Endothelial cell of umbilical vein (primary cell): ENCODE measurements around the gene CLSTN2. TPM values are rescaled to one million over a fixed set of nuclear protein-coding genes. Genes with fewer than 3 reads are reported as not detected.

Experiments
- BruUV-seq: library from RNA; stranded (reverse); fragments of 400-500 nt; replicated peaks from 2 replicates; lab custom pipeline; 2021; lab: Mats Ljungman, UMichigan
- CTCF ChIA-PET: fragments of 300-600, 350-600 bp; sonication (Branson Sonifier 250); formaldehyde crosslinking; loops from one replicate; lab custom pipeline; 2021; ENCODE audit warnings: antibody characterized with exemption, inconsistent platforms; lab: Charles Lee
- POLR2A ChIA-PET: fragments of 300-600, 350-600 bp; sonication (Branson Sonifier 250); formaldehyde crosslinking; loops from one replicate; lab custom pipeline; 2021; ENCODE audit warnings: antibody characterized with exemption, inconsistent platforms; lab: Charles Lee
- DNase-seq: peaks from one replicate; pipeline ENCODE4 v3.0.0-alpha.2; 2011; ENCODE audit warnings: low read depth, low spot score
- FAIRE-seq: peaks from 2 replicates; lab custom pipeline; 2011; peaks lifted over from hg19 to GRCh38; lab: Jason Lieb, UNC
- H2AFZ ChIP-seq: 2 replicates; pipeline ENCODE4 v1.6.0; 2012; ENCODE audit warnings: low read depth, low read length, control low read depth, inconsistent platforms
- H3K27ac ChIP-seq: 2 replicates; pipeline ENCODE4 v1.5.1; 2011; ENCODE audit warnings: low read depth, mild to moderate bottlenecking, control low read depth, low read length, moderate library complexity; ENCODE audit not compliant: insufficient read depth
- H3K27me3 ChIP-seq, 2 experiments: 2 replicates each; pipeline versions ENCODE4 v1.6.0 to v1.6.1; 2011; ENCODE audit warnings: low read length in 2 of 2, mixed read lengths in 1 of 2; ENCODE audit not compliant: control insufficient read depth in 2 of 2, insufficient read depth in 2 of 2
- H3K36me3 ChIP-seq, 2 experiments: 2 replicates in 1 of 2; 3 replicates in 1 of 2; pipeline ENCODE4 v1.5.1; 2011; ENCODE audit warnings: low read length in 2 of 2, mild to moderate bottlenecking in 1 of 2, moderate library complexity in 1 of 2; ENCODE audit not compliant: control insufficient read depth in 2 of 2, insufficient read depth in 2 of 2; ENCODE audit errors: extremely low read depth in 1 of 2
- H3K4me1 ChIP-seq: 3 replicates; pipeline ENCODE4 v1.5.1; 2011; ENCODE audit warnings: mild to moderate bottlenecking, low read length; ENCODE audit not compliant: control insufficient read depth, insufficient read depth; ENCODE audit errors: extremely low read depth
- H3K4me2 ChIP-seq: 2 replicates; pipeline ENCODE4 v1.6.1; 2011; ENCODE audit warnings: low read length, control low read depth, mixed read lengths; ENCODE audit not compliant: insufficient read depth
- H3K4me3 ChIP-seq, 3 experiments: fragments of 200-600 bp in 1 of 3; sonication (generic), shearing (Covaris generic) in 1 of 3; replicated peaks in 1 of 3; 2 replicates each; pipeline ENCODE4 v1.5.1; 2011 to 2016; ENCODE audit warnings: control low read depth in 3 of 3, low read length in 3 of 3, mild to moderate bottlenecking in 2 of 3, inconsistent platforms in 1 of 3, low read depth in 1 of 3, moderate library complexity in 1 of 3; ENCODE audit not compliant: insufficient read depth in 1 of 3
- H3K79me2 ChIP-seq: 2 replicates; pipeline ENCODE4 v1.6.0; 2012; ENCODE audit warnings: low read length, inconsistent platforms; ENCODE audit not compliant: control insufficient read depth, insufficient read depth
- H3K9ac ChIP-seq: replicated peaks from 2 replicates; pipeline ENCODE3; 2011; ENCODE audit warnings: low read length, control low read depth; ENCODE audit not compliant: insufficient read depth; ENCODE audit errors: extremely low read depth
- H3K9me1 ChIP-seq: replicated peaks from 3 replicates; pipeline ENCODE4 v1.6.0; 2011; ENCODE audit warnings: mild to moderate bottlenecking, low read length; ENCODE audit not compliant: control insufficient read depth, insufficient read depth; ENCODE audit errors: extremely low read depth
- H3K9me3 ChIP-seq: replicated peaks from 2 replicates; pipeline ENCODE4 v1.5.1; 2012; ENCODE audit warnings: low read length, inconsistent platforms; ENCODE audit not compliant: control insufficient read depth, insufficient read depth
- H4K20me1 ChIP-seq: replicated peaks from 2 replicates; pipeline ENCODE3; 2011; ENCODE audit warnings: mild to moderate bottlenecking, low read length; ENCODE audit not compliant: control insufficient read depth, insufficient read depth; ENCODE audit errors: extremely low read depth
- EZH2 ChIP-seq: IDR thresholded peaks from 2 replicates; pipeline ENCODE4 v1.6.1; 2012; ENCODE audit warnings: borderline replicate concordance, low read depth, mild to moderate bottlenecking, moderate library complexity, low read length, inconsistent platforms; ENCODE audit not compliant: severe bottlenecking
- FOS ChIP-seq: IDR thresholded peaks from 2 replicates; pipeline ENCODE4 v1.6.1; 2011; ENCODE audit warnings: mild to moderate bottlenecking, low read length, moderate library complexity, borderline replicate concordance; ENCODE audit not compliant: insufficient read depth
- GATA2 ChIP-seq: IDR thresholded peaks from 2 replicates; pipeline ENCODE4 v1.7.0; 2011; ENCODE audit warnings: low read depth, mild to moderate bottlenecking, moderate library complexity, mixed read lengths, low read length; ENCODE audit not compliant: insufficient read length, insufficient read depth
- JUN ChIP-seq: IDR thresholded peaks from 2 replicates; pipeline ENCODE4 v1.6.1; 2011; ENCODE audit warnings: borderline replicate concordance, low read depth; ENCODE audit not compliant: insufficient read length, insufficient read depth
- MYC ChIP-seq: IDR thresholded peaks from one replicate; pipeline ENCODE4 v1.6.1; 2011; ENCODE audit warnings: mild to moderate bottlenecking, low read depth, low read length
- POLR2A ChIP-seq: IDR thresholded peaks from 2 replicates; pipeline ENCODE4 v1.6.1; 2012; ENCODE audit warnings: low read depth, mild to moderate bottlenecking, control low read depth, low read length
- POLR2AphosphoS5 ChIP-seq: IDR thresholded peaks from 2 replicates; pipeline ENCODE4 v1.6.1; 2012; ENCODE audit warnings: low read depth, mild to moderate bottlenecking, control low read depth, low read length, moderate library complexity; ENCODE audit not compliant: insufficient read depth
- dilution Hi-C: fragments of 300-500 bp; cut with MboI; formaldehyde crosslinking; loops from one replicate; pipeline ENCODE4 v1.15.0; 2019; ENCODE audit warnings: low sequenced_read_pairs; ENCODE audit not compliant: extremely low pct_ligation_motif_present
- intact Hi-C: fragments of 100-400 bp; cut with micrococcal nuclease; formaldehyde crosslinking; loops from one replicate; pipeline ENCODE4 v1.10.0; 2022
- polyA plus RNA-seq, 4 experiments: library from polyadenylated mRNA; depleted of rRNA in 3 of 4; stranded (reverse) in 3 of 4; unstranded in 1 of 4; fragments of >200 nt; gene quantifications; 2 replicates each; pipeline versions ENCODE4 v1.2.1 to v1.2.3, GENCODE V29; 2011 to 2012; ENCODE audit warnings: missing spikeins in 1 of 4
- total RNA-seq: library from RNA; stranded (reverse); gene quantifications from 2 replicates; pipeline ENCODE4 v1.2.3, GENCODE V29; 2021
- TF ChIP-seq, protein P1 (sequence below), 2 donors: IDR thresholded peaks; 1 replicate in 1 of 2; 2 replicates in 1 of 2; pipeline ENCODE4 v1.5.1; 2011; ENCODE audit warnings: low read length in 2 of 2, mild to moderate bottlenecking in 2 of 2, moderate library complexity in 2 of 2, control low read depth in 1 of 2, inconsistent platforms in 1 of 2, low read depth in 1 of 2; ENCODE audit not compliant: insufficient read depth in 1 of 2; ENCODE audit errors: extremely low read depth in 1 of 2
- TF ChIP-seq, protein P2 (sequence below): IDR thresholded peaks from 2 replicates; pipeline ENCODE4 v1.6.1; 2011; ENCODE audit not compliant: insufficient read depth, insufficient read length

Gene CLSTN2
- total and polyA plus RNA-seq, 2 donors (not counting 3 experiments of a cell fraction or from before 2014, with no cell fraction given): 0.26 to 0.38 TPM

- no peak for TF ChIP-seq GATA2
- TF ChIP-seq, protein P1, sequence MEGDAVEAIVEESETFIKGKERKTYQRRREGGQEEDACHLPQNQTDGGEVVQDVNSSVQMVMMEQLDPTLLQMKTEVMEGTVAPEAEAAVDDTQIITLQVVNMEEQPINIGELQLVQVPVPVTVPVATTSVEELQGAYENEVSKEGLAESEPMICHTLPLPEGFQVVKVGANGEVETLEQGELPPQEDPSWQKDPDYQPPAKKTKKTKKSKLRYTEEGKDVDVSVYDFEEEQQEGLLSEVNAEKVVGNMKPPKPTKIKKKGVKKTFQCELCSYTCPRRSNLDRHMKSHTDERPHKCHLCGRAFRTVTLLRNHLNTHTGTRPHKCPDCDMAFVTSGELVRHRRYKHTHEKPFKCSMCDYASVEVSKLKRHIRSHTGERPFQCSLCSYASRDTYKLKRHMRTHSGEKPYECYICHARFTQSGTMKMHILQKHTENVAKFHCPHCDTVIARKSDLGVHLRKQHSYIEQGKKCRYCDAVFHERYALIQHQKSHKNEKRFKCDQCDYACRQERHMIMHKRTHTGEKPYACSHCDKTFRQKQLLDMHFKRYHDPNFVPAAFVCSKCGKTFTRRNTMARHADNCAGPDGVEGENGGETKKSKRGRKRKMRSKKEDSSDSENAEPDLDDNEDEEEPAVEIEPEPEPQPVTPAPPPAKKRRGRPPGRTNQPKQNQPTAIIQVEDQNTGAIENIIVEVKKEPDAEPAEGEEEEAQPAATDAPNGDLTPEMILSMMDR (IDR thresholded peaks at IDR 0.05; ENCODE audit: extremely low read depth in 1 of 2, insufficient read depth in 1 of 2, low read depth in 1 of 2, low read length in 2 of 2): no peak
- TF ChIP-seq EZH2: no peak
- no peak for TF ChIP-seq MYC
- TF ChIP-seq FOS: no peak
- TF ChIP-seq POLR2A: no peak
- TF ChIP-seq, protein P2, sequence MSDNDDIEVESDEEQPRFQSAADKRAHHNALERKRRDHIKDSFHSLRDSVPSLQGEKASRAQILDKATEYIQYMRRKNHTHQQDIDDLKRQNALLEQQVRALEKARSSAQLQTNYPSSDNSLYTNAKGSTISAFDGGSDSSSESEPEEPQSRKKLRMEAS: no peak
- TF ChIP-seq POLR2AphosphoS5: no peak
- no peak for TF ChIP-seq JUN
- CTCF ChIA-PET: no interaction called here
- Histone ChIP-seq H3K79me2 (no peaks in the 10 kb centered on the region), H3K4me1 (no peaks in the 10 kb centered on the region), H3K4me2 (no peak overlapping the region), H3K36me3 (no peaks in the 10 kb centered on the region), H3K4me3 (no peak overlapping the region), H4K20me1 (no peaks in the 10 kb centered on the region), H3K9me3 (no peaks in the 10 kb centered on the region), H3K9ac (no peak overlapping the region), H3K27me3 (no peaks in the 10 kb centered on the region), H3K9me1 (no peaks in the 10 kb centered on the region), H3K27ac (no peak overlapping the region), H2AFZ (no peak overlapping the region)
- FAIRE-seq: no peak
- DNase-seq: no peak
- POLR2A ChIA-PET: no interaction called here
- BruUV-seq: no TSS peak
- dilution Hi-C loops (no loop called here), intact Hi-C loops (no loop called here)
These were observed 262.0 kb downstream of the CLSTN2 start for GRCh38 chr3:140196970-140197369.
